ENCODE data around the gene ELP5.

The ELP5 gene

DNA sequence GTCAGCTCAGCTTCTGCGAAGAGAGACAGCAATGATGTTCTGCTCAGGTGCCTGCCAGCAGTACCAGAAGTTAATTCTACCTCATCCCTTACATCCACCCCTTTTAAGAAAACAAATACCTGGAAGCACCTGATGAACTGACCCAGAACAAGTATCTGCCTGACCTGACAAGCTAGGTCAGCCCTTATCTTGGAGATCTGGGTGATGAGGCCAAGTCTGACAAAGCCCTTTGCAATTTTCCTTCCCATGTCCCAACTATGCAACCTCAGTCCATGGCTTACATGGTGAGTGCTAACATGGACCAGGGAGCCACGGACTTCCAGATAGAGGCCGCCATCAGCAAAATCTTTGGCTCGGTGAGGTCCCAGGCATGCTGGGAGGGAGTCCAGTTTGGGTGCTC is 28.6 kb upstream of the ELP5 start:
- no peaks in the 10 kb centered on the region for H3K9me3 ChIP-seq (ENCODE audit: control insufficient read depth, insufficient read depth, low read depth, low read length)
- ChIA-PET CTCF (interaction anchor here (1.3 kb wide), 1 partner anchor 9 kb away, joined by 7 read pairs; no protein-coding TSS in a partner anchor), POLR2A (interaction anchor here (1.0 to 9.8 kb wide), 4 partner anchors 9 to 106 kb away, joined by 3 to 284 read pairs (median 6); partner anchors contain the start of genes DVL2, GABARAP, NEURL4 and PHF23)
- no peak overlapping the region for H3K27ac ChIP-seq (ENCODE audit: extremely low read depth, low read depth, low read length)
- H3K4me1 ChIP-seq (ENCODE audit: control insufficient read depth, insufficient read depth, low read length), result no peaks in the 10 kb centered on the region
- TF ChIP-seq, protein P1, sequence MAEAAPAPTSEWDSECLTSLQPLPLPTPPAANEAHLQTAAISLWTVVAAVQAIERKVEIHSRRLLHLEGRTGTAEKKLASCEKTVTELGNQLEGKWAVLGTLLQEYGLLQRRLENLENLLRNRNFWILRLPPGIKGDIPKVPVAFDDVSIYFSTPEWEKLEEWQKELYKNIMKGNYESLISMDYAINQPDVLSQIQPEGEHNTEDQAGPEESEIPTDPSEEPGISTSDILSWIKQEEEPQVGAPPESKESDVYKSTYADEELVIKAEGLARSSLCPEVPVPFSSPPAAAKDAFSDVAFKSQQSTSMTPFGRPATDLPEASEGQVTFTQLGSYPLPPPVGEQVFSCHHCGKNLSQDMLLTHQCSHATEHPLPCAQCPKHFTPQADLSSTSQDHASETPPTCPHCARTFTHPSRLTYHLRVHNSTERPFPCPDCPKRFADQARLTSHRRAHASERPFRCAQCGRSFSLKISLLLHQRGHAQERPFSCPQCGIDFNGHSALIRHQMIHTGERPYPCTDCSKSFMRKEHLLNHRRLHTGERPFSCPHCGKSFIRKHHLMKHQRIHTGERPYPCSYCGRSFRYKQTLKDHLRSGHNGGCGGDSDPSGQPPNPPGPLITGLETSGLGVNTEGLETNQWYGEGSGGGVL (tag by site-specific recombination; IDR thresholded peaks at IDR 0.05), result no peak
- TF ChIP-seq ZNF335 (tag by site-specific recombination; conservative IDR thresholded peaks at IDR 0.05) (no peak), ZNF239 (tag by site-specific recombination; IDR thresholded peaks at IDR 0.05) (no peak), ZSCAN30 (tag by site-specific recombination; IDR thresholded peaks at IDR 0.05) (no peak), ZNF223 (tag by site-specific recombination; IDR thresholded peaks at IDR 0.05) (no peak)
- TF ChIP-seq, protein P2, sequence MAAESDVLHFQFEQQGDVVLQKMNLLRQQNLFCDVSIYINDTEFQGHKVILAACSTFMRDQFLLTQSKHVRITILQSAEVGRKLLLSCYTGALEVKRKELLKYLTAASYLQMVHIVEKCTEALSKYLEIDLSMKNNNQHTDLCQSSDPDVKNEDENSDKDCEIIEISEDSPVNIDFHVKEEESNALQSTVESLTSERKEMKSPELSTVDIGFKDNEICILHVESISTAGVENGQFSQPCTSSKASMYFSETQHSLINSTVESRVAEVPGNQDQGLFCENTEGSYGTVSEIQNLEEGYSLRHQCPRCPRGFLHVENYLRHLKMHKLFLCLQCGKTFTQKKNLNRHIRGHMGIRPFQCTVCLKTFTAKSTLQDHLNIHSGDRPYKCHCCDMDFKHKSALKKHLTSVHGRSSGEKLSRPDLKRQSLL (tag by site-specific recombination; IDR thresholded peaks at IDR 0.05), result no peak
- H3K36me3 ChIP-seq (ENCODE audit: control insufficient read depth in 2 of 2, insufficient read depth in 1 of 2, low read length in 2 of 2), result peaks cover 22 to 74% of the 10 kb centered on the region in 2 experiments
- H3K4me3 ChIP-seq (ENCODE audit: low read depth, low read length), result no peak overlapping the region

DNA sequence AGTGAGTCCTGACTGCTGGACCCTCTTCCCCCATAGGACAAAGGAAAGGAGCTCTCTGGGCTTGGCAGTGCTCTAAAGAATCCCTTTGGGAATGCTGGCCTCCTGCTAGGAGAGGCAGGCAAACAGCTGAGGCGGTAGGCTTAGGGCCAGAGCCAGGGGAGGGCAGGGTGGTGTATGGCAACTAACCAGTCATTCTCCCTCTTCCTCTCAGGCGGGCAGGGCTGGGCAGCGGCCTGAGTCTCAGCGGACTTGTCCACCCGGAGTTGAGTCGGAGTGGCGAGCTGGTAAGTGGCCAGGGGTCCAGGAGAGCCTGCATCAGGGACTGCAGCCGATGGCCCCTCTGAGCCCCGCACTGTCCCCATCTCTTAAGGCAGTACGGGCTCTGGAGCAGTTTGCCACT is 27.9 kb upstream of the ELP5 start:
- Histone ChIP-seq H3K27ac (ENCODE audit: extremely low read depth, low read depth, low read length) (no peak overlapping the region), H3K36me3 (ENCODE audit: control insufficient read depth in 2 of 2, insufficient read depth in 1 of 2, low read length in 2 of 2) (peaks cover 26 to 82% of the 10 kb centered on the region in 2 experiments), H3K4me1 (ENCODE audit: control insufficient read depth, insufficient read depth, low read length) (no peaks in the 10 kb centered on the region), H3K4me3 (ENCODE audit: low read depth, low read length) (no peak overlapping the region), H3K9me3 (ENCODE audit: control insufficient read depth, insufficient read depth, low read depth, low read length) (no peaks in the 10 kb centered on the region)
- ChIA-PET CTCF (no interaction called here), POLR2A (interaction anchor here (1.0 to 9.8 kb wide), 4 partner anchors 10 to 38 kb away, joined by 3 to 284 read pairs (median 6); partner anchors contain the start of genes DVL2, GABARAP and PHF23)
- TF ChIP-seq, protein P3, sequence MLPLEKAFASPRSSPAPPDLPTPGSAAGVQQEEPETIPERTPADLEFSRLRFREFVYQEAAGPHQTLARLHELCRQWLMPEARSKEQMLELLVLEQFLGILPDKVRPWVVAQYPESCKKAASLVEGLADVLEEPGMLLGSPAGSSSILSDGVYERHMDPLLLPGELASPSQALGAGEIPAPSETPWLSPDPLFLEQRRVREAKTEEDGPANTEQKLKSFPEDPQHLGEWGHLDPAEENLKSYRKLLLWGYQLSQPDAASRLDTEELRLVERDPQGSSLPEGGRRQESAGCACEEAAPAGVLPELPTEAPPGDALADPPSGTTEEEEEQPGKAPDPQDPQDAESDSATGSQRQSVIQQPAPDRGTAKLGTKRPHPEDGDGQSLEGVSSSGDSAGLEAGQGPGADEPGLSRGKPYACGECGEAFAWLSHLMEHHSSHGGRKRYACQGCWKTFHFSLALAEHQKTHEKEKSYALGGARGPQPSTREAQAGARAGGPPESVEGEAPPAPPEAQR (tag by site-specific recombination; IDR thresholded peaks at IDR 0.05), result no peak
- TF ChIP-seq ZNF133 (tag by site-specific recombination; IDR thresholded peaks at IDR 0.05) (no peak), ZNF423 (tag by site-specific recombination; IDR thresholded peaks at IDR 0.05) (no peak), ZFP3 (tag by site-specific recombination; IDR thresholded peaks at IDR 0.05; ENCODE audit: low read depth) (no peak), ZNF521 (tag by site-specific recombination; IDR thresholded peaks at IDR 0.05) (no peak), ZNF23 (tag by site-specific recombination; IDR thresholded peaks at IDR 0.05; ENCODE audit: borderline replicate concordance) (no peak), GLI4 (tag by site-specific recombination; IDR thresholded peaks at IDR 0.05) (no peak), ZNF10 (tag by site-specific recombination; IDR thresholded peaks at IDR 0.05) (no peak), ZNF311 (tag by site-specific recombination; IDR thresholded peaks at IDR 0.05; ENCODE audit: borderline replicate concordance) (no peak), HOXD13 (CRISPR knock-in tag; IDR thresholded peaks at IDR 0.05; ENCODE audit: borderline replicate concordance) (no peak)

DNA sequence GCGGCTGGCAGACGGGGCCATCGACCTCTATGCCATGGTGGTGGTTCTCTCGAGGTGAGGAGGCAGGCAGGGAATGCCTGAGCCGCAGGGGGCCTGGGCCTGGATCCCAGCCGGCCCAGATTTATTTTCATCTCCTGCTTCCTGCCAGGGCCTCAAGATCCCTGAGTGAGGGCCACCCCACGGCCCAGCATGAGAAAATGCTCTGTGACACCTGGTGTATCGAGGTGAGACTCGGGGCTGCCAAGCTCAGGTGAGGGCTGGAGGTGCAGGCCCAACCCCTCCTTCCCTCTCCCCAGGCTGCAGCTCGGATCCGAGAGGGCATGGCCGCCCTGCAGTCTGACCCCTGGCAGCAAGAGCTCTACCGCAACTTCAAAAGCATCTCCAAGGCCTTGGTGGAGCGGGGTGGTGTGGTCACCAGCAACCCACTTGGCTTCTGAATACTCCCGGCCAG is 27.3 kb upstream of the ELP5 start:
- Histone ChIP-seq H3K9me3 (ENCODE audit: control insufficient read depth, insufficient read depth, low read depth, low read length) (no peaks in the 10 kb centered on the region), H3K4me1 (ENCODE audit: control insufficient read depth, insufficient read depth, low read length) (no peaks in the 10 kb centered on the region), H3K27ac (ENCODE audit: extremely low read depth, low read depth, low read length) (0 out of 2 replicates have a peak overlapping the region, but pooled peaks have one; percentile 11), H3K4me3 (ENCODE audit: low read depth, low read length) (no peak overlapping the region), H3K36me3 (ENCODE audit: control insufficient read depth in 2 of 2, insufficient read depth in 1 of 2, low read length in 2 of 2) (peaks cover 26 to 87% of the 10 kb centered on the region in 2 experiments)
- POLR2A ChIA-PET, result interaction anchor here (0.5 to 9.8 kb wide), 4 partner anchors 12 to 37 kb away, joined by 3 to 284 read pairs (median 3); partner anchors contain the start of genes DVL2, GABARAP and PHF23
- CTCF ChIA-PET, result no interaction called here
- TF ChIP-seq SETDB1 (IDR thresholded peaks at IDR 0.05; ENCODE audit: insufficient read length, low read length), result no peak
- TF ChIP-seq KLF9 (tag by site-specific recombination; IDR thresholded peaks at IDR 0.05; ENCODE audit: low read depth), result no peak
- no peak for TF ChIP-seq GLI4 (tag by site-specific recombination; IDR thresholded peaks at IDR 0.05)
- no peak for TF ChIP-seq ZNF791 (tag by site-specific recombination; IDR thresholded peaks at IDR 0.05)
- no peak for TF ChIP-seq KLF16 (tag by site-specific recombination; IDR thresholded peaks at IDR 0.05)
- TF ChIP-seq, protein P3 (tag by site-specific recombination; IDR thresholded peaks at IDR 0.05), result no peak
- TF ChIP-seq IKZF3 (tag by site-specific recombination; IDR thresholded peaks at IDR 0.05), result no peak
- TF ChIP-seq, protein P4, sequence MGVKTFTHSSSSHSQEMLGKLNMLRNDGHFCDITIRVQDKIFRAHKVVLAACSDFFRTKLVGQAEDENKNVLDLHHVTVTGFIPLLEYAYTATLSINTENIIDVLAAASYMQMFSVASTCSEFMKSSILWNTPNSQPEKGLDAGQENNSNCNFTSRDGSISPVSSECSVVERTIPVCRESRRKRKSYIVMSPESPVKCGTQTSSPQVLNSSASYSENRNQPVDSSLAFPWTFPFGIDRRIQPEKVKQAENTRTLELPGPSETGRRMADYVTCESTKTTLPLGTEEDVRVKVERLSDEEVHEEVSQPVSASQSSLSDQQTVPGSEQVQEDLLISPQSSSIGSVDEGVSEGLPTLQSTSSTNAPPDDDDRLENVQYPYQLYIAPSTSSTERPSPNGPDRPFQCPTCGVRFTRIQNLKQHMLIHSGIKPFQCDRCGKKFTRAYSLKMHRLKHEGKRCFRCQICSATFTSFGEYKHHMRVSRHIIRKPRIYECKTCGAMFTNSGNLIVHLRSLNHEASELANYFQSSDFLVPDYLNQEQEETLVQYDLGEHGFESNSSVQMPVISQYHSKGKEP (tag by site-specific recombination; IDR thresholded peaks at IDR 0.05), result no peak
- no peak for TF ChIP-seq ZNF266 (tag by site-specific recombination; IDR thresholded peaks at IDR 0.05; ENCODE audit: low read depth)
- TF ChIP-seq ZNF10 (tag by site-specific recombination; IDR thresholded peaks at IDR 0.05), result no peak
